ENCODE data around the gene PID1.

Gene PID1

DNA sequence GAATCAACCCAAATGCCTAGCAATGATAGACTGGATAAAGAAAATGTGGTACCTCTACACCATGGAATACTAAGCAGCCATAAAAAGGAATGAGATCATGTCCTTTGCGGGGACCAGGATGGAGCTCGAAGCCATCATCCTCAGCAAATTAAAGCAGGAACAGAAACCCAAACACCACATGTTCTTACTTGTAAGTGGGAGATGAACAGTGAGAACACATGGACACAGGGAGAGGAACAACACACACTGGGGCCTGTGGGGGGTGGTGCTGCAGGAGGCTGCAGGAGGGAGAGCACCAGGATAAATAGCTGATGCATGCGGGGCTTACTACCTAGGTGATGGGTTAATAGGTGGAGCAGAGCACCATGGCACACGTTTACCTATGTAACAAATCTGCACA lies 8.4 kb upstream of the PID1 start:
- TF ChIP-seq SPI1 (IDR thresholded peaks at IDR 0.05; ENCODE audit: borderline replicate concordance, low read depth) (no peak), GABPA (IDR thresholded peaks at IDR 0.05; ENCODE audit: low read depth) (no peak), POLR2AphosphoS5 (IDR thresholded peaks at IDR 0.05; ENCODE audit: low read depth) (no peak), REST (IDR thresholded peaks at IDR 0.05; ENCODE audit: insufficient replicate concordance, low read depth) (no peak)
- TF ChIP-seq, protein P1, sequence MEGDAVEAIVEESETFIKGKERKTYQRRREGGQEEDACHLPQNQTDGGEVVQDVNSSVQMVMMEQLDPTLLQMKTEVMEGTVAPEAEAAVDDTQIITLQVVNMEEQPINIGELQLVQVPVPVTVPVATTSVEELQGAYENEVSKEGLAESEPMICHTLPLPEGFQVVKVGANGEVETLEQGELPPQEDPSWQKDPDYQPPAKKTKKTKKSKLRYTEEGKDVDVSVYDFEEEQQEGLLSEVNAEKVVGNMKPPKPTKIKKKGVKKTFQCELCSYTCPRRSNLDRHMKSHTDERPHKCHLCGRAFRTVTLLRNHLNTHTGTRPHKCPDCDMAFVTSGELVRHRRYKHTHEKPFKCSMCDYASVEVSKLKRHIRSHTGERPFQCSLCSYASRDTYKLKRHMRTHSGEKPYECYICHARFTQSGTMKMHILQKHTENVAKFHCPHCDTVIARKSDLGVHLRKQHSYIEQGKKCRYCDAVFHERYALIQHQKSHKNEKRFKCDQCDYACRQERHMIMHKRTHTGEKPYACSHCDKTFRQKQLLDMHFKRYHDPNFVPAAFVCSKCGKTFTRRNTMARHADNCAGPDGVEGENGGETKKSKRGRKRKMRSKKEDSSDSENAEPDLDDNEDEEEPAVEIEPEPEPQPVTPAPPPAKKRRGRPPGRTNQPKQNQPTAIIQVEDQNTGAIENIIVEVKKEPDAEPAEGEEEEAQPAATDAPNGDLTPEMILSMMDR (IDR thresholded peaks at IDR 0.05; ENCODE audit: insufficient read depth, low read length): no peak
- no peak overlapping the region for H3K4me3 ChIP-seq (replicated peaks; ENCODE audit: insufficient read depth, low read length)
- H3K27ac ChIP-seq (replicated peaks): no peak overlapping the region

GRCh38 chr2:229275506-229275905 lies 4.4 kb upstream of the PID1 start:
- H3K4me3 ChIP-seq (replicated peaks; ENCODE audit: insufficient read depth, low read length): no peak overlapping the region
- DNase-seq (ENCODE audit: low read depth in 1 of 2, low spot score in 1 of 2): no peak
- no peak for TF ChIP-seq REST (IDR thresholded peaks at IDR 0.05; ENCODE audit: insufficient replicate concordance, low read depth)
- no peak for TF ChIP-seq GABPA (IDR thresholded peaks at IDR 0.05; ENCODE audit: low read depth)
- TF ChIP-seq, protein P1 (IDR thresholded peaks at IDR 0.05; ENCODE audit: insufficient read depth, low read length): no peak
- TF ChIP-seq POLR2AphosphoS5 (IDR thresholded peaks at IDR 0.05; ENCODE audit: low read depth): no peak
- TF ChIP-seq SPI1 (IDR thresholded peaks at IDR 0.05; ENCODE audit: borderline replicate concordance, low read depth): no peak
- peaks cover 17% of the 10 kb centered on the region for H3K27me3 ChIP-seq (ENCODE audit: insufficient read depth, poor library complexity, severe bottlenecking)
- H3K27ac ChIP-seq (replicated peaks): no peak overlapping the region

More for the DNA sequence above, 8.4 kb upstream of the PID1 start:
- DNase-seq (ENCODE audit: low read depth in 1 of 2, low spot score in 1 of 2): no peak
- H3K27me3 ChIP-seq (ENCODE audit: insufficient read depth, poor library complexity, severe bottlenecking): no peaks in the 10 kb centered on the region

DNA sequence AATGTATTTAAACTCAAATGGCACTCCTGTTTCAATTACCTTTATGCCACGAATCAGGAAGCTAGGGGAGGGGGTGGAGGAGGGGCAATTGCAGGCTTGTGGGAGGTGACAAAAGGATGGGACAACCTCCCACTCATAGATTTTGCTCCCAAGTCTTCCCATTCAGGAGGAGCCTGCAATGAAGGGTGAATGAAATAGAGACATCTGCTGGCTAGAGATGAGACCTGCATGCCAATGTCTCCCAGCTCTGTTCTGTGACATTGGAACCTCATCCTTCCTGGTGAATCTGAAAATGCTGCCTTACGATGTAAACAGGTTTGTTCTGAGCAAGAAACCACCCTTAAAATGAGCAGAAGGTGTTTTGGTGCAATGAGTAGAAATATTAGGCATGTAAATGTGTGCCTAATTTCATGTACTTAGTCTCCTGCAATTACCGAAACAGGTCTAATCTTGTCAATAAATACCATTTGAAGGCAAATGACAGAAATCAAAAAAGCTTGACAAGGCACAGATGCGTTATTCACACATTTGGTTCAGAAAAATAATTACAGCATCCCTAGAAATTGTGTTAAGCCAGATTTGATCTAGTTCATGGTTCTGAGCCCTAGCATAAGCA lies 2.7 kb upstream of the PID1 start:
- peak in 1 of 2 experiments; percentile 28 for DNase-seq (ENCODE audit: low read depth in 1 of 2, low spot score in 1 of 2)
- TF ChIP-seq, protein P1 (IDR thresholded peaks at IDR 0.05; ENCODE audit: insufficient read depth, low read length): peak; percentile 83
- TF ChIP-seq GABPA (IDR thresholded peaks at IDR 0.05; ENCODE audit: low read depth) (no peak), SPI1 (IDR thresholded peaks at IDR 0.05; ENCODE audit: borderline replicate concordance, low read depth) (no peak)
- Histone ChIP-seq H3K27ac (replicated peaks) (no peak overlapping the region), H3K4me3 (replicated peaks; ENCODE audit: insufficient read depth, low read length) (no peak overlapping the region), H3K27me3 (ENCODE audit: insufficient read depth, poor library complexity, severe bottlenecking) (peaks cover 23% of the 10 kb centered on the region)
